GM19452 (cell line): Measurements from ENCODE around the gene PIWIL4.
"Not testable (repeated sequence)": the region's sequence is repeated elsewhere in the genome, so short reads cannot be mapped to it uniquely, and the experiment has no call there.

Experiments
- ATAC-seq: cut with Tn5 transposase; IDR thresholded peaks from one replicate; pipeline ENCODE4 v1.9.1; 2021; ENCODE audit not compliant: unreplicated experiment

Gene PIWIL4

GRCh38 chr11:94635072-94635471 lies 67.9 kb downstream of the PIWIL4 start:
- no peak for ATAC-seq

GRCh38 chr11:94636388-94636949 lies 69.3 kb downstream of the PIWIL4 start:
- no peak for ATAC-seq

- ATAC-seq, result no peak
Measured at GRCh38 chr11:94638301-94638901, 71.2 kb downstream of the PIWIL4 start.

GRCh38 chr11:94638902-94639373 lies 71.8 kb downstream of the PIWIL4 start:
- ATAC-seq, result no peak

DNA sequence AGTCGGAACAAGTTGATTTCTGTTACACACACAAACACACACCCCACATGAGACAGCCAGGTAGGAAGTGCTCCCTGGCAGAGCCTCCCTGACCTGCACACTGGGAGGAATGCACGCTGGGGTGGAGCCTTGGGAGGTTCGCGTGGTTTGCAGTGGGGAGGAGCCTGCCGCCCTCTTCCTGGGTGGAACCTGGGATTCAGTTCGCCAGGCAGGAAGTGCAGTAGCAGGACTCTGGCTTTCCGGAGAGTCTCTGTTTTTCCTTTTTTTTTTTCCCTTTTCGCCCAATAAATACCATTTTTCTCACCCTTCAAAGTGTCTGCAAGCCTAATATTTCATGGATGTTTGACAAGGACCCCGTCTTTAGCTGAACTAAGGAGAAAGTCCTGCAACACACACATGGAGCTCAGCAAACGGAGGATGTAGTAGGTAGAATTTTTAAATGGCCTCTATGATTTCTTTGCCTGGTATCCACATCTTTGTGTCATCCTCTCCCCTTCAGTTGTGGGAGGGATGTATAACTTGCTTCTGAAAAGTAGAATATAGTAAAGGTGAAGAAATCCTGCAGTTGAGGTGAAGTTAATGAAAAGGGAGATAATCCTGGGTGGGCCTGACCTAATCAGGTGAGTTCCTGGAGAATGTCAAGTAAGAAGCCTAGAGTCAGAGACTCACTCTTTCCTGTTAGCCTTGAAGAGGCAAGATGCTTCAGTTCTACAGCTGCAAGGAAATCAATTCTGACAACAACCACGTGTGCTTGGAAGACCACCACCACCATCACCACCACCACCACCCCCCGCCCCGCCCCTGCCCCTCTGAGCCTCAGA lies 72.9 kb downstream of the PIWIL4 start:
- ATAC-seq, result no peak

DNA sequence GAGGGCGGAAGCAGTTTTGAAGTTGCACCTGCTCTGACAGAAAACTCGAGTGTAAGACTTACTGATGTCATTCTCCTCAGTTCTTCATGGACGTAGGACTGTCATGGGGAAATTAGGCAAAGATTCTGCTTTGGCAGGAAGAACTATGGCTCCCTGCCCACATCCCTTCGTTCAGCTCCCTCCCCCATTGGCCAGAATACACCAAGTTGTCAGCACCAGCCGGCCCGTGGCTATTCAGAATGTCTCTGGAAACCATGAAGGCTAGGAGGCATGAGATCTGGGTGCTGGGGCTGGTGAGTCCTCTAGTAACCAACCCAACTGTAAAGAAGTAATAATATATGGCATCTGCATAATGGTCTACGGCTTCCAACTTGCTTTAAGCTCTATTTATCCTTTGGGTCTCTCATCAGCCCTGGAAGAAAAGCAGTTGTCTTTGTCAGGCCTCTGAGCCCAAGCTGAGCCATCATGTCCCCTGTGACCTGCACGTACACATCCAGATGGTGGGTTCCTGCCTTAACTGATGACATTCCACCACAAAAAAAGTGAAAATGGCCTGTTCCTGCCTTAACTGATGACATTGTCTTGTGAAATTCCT lies 74.1 kb downstream of the PIWIL4 start:
- no peak for ATAC-seq

DNA sequence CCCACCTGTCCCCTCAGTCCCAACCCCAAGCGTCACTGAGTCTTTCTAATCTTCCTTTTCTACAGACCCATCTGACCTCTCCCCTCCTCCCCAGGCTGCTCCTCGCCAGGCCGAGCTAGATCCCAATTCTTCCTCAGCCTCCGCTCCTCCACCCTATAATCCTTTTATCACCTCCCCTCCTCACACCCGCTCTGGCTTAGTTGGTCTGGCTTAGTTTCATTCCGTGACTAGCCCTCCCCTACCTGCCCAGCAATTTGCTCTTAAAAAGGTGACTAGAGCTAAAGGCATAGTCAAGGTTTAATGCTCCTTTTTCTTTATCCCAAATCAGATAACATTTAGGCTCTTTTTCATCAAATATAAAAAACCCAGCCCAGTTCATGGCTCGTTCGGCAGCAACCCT lies 76.0 kb downstream of the PIWIL4 start:
- ATAC-seq, result not testable (repeated sequence)

GRCh38 chr11:94647926-94648325 lies 80.8 kb downstream of the PIWIL4 start:
- ATAC-seq, result no peak

DNA sequence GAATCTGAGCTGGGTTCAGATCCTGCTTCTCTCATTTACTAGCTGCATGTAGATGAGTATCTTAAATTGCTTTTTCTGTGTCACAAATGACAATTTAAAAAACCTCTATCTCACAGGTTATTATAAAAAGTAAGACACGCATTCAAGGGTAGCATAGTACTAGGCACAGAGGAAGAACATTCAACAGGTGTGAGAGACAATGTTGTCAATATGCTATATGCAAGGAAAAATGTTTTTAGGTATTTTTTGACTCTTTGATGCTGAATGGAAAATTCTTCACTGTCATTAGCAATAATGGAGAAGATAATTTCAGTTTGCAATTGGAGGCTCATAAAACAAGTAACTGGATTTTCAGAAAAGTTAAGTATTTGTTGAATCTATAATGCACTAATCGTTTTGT lies 81.6 kb downstream of the PIWIL4 start:
- no peak for ATAC-seq

GRCh38 chr11:94649254-94649653 lies 82.1 kb downstream of the PIWIL4 start:
- no peak for ATAC-seq

DNA sequence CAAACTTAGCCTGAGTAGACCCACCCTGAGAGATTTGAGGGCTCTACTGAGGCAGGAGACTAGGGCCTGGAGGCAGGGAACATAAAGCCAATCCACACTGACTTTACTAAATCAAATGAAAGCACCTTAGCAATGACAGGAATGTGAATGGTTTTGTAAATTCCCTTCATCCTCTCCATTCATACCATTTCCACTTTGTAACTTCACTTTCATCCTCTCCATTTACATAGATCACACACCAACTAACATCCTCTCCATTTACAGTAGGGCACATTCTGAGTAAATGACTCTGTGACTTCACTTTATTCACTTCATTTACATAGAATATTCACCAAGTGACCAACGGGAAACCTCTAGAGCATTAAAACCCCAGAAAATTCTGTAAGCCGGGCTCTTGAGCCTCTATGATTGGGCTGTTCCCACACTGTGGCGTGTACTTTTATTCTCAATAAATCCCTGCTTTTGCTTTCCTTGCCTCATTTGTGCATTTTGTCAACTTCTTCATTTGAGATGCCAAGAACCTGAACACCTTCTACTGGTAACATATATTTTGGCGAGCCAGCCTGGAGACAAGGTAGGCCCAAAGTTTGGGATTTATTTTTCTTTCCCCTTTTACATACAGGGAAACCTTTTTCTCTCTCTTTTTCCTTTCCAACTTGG lies 82.9 kb downstream of the PIWIL4 start:
- ATAC-seq, result no peak

- ATAC-seq, result no peak
Measured at GRCh38 chr11:94650756-94651155, 83.6 kb downstream of the PIWIL4 start.

DNA sequence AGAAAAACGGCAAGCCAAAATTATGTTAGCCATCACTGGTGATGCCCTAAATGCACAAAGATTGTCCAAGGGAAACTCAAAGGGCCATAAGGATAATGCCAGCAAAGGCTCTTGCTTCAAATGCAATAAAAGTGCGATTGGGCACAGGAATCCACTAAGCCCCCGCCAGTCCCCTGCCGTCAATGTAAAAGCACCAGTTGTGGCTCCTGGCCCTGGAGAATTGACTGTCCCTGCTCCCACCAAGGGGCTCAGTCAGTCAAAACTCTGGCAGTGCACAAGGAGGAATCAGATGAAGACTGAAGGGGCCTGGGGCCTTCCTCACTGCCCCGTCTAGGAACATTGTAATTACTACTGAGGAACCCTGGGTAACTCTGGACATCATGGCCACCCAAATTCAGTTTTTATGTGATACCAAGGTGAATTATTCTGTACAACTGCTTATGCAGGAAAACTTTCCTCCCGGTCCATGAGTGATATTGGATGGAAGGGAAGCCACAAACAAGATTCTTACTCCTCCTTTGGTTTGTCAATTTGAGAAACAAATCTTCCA lies 85.6 kb downstream of the PIWIL4 start:
- no peak for ATAC-seq

GRCh38 chr11:94653561-94653960 lies 86.4 kb downstream of the PIWIL4 start:
- no peak for ATAC-seq

DNA sequence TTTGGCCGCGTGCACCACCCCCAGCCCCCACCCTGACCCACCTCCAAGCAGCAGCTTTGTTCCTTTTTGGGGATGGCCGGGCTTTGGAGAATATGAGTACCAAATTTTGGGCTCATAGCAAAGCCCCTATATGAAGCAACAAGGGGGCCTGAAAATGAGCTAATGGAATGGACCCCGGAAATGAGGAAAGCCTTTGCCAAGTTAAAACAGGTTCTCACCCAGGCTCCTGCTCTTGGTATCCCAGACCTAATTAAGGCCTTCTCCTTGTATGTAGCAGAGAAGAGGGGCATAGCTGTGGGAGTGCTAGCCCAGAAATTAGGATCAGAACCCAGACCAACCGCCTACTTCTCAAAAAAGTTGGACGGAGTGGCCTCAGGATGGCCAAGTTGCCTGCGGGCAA lies 87.0 kb downstream of the PIWIL4 start:
- no peak for ATAC-seq

DNA sequence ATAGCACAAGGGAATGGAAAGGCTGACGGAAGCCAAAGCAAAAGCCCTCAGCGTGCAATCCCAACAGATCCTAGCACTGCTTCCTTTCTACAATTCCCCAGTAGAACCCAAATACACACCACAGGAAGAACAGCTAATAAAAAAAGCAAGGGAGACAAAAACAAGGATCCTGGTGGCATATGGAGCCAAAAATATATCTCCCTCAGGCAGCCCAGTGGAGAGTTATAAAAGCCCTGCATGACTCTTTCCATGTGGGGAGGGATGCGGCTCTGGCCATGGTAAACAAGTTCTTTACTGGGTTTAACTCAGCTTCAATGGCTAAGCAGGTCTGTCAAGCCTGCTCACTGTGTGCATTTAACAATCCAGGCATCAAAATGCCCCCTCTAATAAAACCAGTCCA lies 88.1 kb downstream of the PIWIL4 start:
- no peak for ATAC-seq

- ATAC-seq, result no peak
Measured at GRCh38 chr11:94655956-94656355, 88.8 kb downstream of the PIWIL4 start.

DNA sequence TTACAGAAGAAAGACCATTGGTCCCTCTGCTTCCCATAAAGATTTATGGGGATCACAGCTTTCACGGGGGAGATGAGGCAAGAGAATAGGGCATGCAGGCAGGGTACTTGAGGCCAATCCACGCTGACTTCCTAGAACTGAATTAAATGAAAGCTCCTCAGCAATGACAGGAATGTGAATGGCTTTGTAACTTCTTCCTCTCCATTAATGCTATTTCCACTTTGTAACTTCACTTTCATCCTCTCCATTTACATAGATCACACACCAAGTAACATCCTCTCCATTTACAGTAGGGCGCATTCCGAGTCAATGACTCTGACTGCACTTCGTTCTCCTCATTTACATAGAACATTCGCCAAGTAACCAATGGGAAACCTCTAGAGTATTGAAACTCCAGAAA lies 89.8 kb downstream of the PIWIL4 start:
- no peak for ATAC-seq

GRCh38 chr11:94657629-94658028 lies 90.5 kb downstream of the PIWIL4 start:
- no peak for ATAC-seq

DNA sequence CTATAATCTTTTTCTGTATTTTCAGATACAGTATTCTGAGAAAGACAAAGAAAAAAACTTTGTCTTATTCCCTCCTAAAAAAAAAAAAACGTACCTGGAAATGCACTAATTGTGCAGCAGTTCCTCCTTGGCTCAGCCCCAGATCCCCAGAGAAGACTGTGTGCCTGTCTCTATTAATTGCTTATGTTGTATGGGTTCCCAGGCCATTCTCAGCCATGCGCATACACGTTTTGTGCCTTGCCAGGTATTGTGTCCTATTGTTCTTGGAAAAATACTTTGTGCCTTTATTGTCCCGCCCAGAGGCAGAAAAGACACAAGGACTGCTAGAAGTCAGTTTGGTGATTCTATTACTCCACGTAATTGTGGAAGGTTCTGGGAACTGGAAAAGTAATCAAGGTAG lies 91.2 kb downstream of the PIWIL4 start:
- no peak for ATAC-seq

DNA sequence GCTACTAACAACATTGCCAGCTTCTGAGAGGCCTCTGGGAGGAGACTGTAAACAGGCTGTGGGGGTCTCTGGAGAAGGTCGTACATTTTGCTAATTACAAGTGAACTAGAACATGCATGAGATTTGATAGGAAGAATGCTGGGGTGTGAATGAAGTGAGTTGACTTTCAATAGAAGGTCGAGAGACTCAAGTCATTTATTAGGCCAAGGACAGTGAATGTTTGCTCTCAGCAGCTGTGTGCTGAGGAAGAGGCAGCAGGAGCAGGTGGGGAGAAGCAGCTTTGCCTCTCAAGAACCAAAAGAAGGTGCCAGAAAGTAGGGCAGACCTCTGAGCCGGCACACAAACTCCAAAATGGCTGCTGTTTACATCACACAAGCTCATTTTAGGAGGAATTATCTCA lies 91.7 kb downstream of the PIWIL4 start:
- ATAC-seq, result no peak
